Occipital lobe (tissue), 2 donors: Measurements from ENCODE around the gene TBC1D10A. TPM values are rescaled to one million over a fixed set of nuclear protein-coding genes. Genes with fewer than 3 reads are reported as not detected.
A peak's percentile ranks its signal among the peaks of the same experiment; 100 is the strongest.

ENCODE experiments used
- DNase-seq: peaks from one replicate; lab custom pipeline; 2025; lab: John Stamatoyannopoulos, UW
- total RNA-seq: library from RNA; depleted of rRNA; stranded (reverse); fragments of >200 nt; gene quantifications from one replicate; pipeline ENCODE4 v1.2.3, GENCODE V29; 2014

TBC1D10A gene
- total RNA-seq, 1 donor from 2014 or later: 10.0 TPM

DNA sequence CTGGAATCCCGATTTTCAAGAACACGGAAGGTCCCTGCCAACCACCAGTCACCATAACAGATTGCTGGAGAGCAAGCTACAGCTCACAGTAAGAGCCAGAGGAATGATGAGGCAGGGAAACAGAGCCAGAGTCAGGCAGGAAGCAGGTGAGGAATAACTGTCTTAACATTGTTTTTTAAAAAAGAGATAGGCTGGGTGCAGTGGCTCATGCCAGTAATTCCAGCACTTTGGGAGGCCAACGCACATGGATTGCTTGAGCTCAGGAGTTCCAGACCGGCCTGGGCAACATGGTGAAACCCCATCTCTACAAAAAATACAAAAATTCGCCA lies 24.0 kb downstream of the TBC1D10A start:
- DNase-seq: no peak

DNA sequence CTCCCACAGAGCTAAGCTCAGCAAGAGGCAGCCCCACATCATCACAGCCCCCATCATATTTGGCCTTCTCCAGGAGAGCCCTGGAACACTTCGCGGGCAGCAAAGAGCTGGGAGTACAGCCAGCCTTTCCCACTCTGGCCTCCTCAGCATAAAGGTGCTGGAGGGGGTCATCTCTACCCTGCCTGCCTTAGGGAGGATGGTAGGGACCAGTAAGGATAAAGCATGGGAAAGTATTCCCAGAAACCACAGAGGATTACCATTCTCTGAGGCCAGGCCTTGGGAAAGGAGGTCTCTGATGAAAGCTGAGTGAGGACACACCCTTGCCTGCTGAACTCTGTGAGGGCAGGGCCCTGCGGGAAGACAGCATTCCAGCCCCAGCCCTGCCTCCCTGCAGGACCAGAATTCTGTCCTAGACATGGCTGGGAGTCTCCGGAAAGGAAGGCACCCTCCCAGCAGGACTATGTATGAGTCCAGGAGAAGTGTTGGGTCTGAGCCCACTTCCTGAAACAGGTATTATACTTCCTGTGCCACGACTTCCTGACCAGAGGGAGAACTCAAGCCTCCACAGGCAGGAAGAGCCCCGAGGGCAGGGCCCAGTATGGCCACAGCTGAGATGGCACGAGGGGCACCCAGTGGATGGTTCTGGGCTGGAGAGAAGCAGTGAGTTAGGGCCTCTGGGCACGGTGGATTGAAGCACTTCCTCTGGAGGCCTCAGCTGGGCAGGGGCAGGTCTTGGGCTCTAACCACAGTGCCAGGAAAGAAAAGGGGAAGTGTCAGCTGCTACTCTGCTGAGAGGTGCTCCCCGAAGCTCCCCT lies 24.5 kb downstream of the TBC1D10A start:
- no peak for DNase-seq

- no peak for DNase-seq
These were observed 27.4 kb downstream of the TBC1D10A start for GRCh38 chr22:30299322-30299721.

GRCh38 chr22:30297991-30298701 lies 28.6 kb downstream of the TBC1D10A start:
- DNase-seq: no peak

GRCh38 chr22:30297276-30297990 lies 29.3 kb downstream of the TBC1D10A start:
- DNase-seq: no peak

GRCh38 chr22:30296833-30297232 lies 29.9 kb downstream of the TBC1D10A start:
- DNase-seq: no peak

DNA sequence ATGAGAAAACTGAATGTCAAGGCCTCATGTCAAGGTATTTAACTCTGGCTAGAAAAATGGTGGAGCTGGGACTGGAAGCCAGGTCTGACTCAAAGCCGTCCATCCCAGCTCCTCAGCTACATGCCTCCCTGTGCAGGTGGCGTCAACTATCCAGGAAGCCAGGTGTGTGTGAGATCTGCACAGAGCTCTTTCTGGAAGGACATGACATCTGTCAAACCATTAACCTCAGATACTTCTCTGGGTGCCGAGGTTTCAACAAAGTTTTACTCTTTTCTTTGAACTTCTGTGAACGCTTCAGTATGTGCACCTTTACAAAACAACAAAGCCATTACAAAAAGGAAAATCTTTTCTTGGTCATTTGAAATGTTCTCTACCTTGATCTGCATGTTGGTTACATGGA lies 30.4 kb downstream of the TBC1D10A start:
- no peak for DNase-seq

DNA sequence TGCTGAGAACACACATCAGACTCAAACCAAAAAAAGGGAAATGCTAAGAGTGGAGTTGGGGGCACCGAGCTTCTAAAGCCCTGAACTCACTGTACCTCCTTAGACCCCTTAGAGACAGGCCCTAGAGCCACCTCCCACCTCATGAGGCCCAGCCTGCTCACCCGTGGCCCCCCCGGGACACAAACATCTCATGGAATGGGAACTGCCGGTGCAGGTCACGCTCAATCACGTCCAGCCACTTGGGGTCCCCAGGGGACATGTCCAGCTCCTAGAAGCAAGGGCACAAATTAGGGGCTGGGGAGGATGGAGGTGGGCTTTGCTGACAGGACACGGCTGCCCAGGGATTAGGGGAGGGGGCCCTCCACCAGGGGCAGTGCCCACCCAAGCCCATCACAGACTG lies 31.2 kb downstream of the TBC1D10A start:
- DNase-seq: no peak

DNA sequence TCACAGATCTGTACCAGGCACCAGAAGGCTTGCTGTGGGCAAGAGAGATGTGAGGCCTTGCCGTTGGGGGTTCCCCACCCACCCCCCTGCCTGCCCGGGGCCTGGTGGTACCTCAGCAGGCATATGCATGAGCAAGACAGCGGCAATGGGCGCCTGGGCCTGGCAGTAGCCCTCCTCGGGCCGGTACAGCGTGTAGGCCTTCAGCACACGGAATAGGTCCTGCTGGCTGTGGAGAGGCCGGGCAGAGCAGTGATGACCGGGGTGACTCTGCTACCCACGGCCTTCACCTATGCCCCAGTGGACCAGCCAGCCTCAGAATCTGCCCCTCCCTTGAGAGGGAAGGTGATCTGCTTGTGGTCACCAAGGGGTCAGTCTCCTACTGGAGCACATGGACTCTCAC lies 31.9 kb downstream of the TBC1D10A start:
- DNase-seq: no peak

- no peak for DNase-seq
These were observed 32.7 kb downstream of the TBC1D10A start for GRCh38 chr22:30294066-30294465.

DNA sequence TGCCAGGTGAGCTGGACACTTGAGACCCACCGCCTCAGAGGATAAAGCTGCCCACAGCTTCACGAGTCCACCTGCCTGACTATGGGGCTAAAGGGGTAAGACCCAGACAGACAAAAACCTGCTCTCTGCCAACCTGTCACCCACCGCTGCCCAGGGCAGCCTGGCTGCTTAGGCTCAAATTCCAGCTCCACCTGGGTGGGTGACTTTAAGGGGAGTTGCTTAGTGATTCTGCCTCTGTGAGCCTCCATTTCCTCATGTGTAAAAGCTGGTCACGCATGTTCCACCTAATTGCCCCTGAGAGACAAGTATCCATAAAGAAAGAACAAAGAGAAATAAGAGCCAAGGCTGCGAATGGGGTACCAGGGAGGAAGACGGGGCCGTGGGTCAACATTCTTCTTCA lies 33.7 kb downstream of the TBC1D10A start:
- DNase-seq: no peak

DNA sequence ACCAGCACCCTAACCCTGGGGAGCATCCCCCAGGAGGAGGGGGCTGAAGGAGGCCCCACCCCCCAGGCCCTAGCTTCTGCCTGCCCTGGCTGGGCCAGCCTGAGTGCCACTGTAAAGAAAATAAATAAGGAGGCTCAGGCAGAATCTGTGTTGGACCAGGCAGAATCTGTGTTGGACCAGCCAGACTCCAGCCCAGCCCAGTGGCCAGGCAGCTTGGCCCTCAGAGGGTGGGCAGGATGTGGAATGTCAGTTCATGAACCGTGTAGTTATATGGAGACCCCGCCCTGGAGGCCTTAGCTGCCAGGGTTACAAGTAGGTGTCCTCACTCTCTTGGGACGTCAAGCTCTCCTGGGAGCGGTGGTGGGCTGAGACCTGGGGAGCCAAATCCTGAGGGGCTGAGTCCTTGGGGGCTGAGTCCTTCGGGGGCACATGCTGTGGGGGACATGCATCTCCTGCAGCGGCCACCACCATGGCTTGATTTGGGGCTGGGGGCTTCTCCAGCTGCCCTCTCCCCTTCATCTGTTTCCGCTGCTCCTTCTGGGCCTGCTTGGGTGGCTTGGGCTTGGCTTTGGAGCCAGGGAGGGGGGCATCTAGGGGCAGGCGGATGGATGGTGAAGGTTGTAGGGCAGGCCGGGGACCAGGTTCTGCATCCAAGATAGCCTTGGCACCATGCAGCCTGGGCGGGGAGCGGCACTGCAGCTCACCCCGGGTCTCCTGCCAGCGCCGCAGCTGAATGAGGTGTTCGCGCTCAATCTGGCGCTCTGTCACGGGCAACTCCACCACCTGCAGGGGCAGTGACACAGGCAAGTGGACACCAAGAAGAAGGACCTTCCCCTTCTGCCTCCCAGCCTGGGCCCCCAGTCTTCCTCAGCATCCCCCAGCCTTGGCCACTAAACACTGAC lies 34.4 kb downstream of the TBC1D10A start:
- DNase-seq: no peak

DNA sequence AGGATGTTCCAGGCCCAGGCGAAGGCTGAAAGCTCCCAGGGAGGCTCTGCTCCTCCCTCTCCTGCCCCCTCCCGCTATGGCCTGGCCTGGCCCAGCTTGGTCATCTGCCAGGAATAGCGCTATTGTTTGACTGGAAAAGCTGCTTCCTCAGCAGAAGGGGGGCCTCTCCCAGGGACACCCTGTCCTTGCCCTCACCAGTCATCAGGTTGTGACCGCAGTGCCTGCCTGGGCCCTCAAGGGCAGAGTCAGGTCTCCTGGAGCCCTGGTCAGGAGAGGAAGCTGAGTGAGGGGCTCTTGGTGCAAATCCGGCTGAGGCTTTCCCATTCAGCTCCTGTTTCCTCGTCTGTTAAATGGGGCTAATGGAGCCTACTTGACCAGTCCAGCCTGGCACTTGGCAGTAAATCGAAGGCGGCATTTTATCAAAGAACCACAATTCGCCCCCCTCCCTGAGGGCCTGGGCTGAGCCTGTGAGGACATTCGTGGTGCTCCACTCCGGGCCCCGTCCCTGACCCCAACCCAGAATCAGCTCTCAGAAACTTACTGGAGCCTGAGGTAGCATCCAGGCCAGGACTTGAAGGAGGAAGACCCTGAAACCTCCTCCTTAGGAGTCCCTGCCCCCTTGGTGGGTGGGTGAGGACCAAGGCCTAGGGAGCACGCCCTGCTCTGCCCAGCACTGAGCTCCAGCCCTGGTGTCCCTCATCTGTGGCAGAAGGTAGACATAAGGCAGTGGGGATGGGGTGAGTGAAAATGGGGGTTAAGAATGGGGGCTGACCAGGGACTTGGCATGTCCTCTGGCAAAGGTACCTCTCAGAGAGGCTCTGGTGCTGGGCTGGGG lies 35.5 kb downstream of the TBC1D10A start:
- DNase-seq: peak; percentile 74

DNA sequence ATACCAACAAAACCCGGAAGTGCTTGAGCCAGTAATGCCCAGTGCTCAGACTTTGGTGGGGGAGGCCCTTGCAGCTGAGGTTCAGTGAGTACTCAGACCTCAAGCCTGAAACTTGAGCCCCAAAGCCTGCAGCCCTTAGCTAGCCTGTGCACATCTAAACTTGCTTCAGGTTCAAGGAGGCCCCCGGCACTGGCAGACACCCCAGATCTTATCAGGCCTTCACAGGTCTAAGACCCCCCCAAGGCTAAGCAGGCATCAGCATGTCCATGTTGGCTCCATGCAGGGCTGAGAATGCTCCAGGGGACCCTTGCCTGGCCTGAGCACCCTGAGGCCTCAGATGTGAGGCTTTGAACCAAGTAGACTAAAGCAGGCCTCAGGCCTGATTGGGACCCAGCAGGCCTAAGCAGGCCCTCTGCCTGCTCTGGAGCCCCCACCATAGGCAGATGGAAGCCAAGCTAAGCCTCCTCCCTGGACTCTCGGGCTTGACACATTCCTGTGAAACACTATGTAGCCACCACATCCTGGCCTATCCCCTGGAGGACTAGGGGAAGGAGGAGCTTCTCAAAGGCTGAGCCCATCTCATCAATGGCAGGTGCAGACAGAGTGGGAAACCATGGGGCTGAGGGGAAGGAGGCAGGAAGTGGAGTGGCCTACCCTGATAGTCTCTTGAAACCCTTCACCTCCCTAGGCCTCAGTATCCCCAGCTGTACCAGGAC lies 36.2 kb downstream of the TBC1D10A start:
- DNase-seq: no peak

GRCh38 chr22:30289980-30290313 lies 36.8 kb downstream of the TBC1D10A start:
- no peak for DNase-seq

GRCh38 chr22:30289141-30289979 lies 37.4 kb downstream of the TBC1D10A start, which contains the start of gene CASTOR1:
TSS of gene CASTOR1 (minus strand) at chr22:30289505. CDS start at chr22:30289497, 8 bp downstream.
- DNase-seq: peak; percentile 99

GRCh38 chr22:30288419-30289140 lies 38.2 kb downstream of the TBC1D10A start:
- no peak for DNase-seq
